ENCODE measurements around the gene SAE1. TPM values are rescaled to one million over a fixed set of nuclear protein-coding genes. Genes with fewer than 3 reads are reported as not detected.

Gene SAE1
- total RNA-seq, 1 donor from 2014 or later = 114 TPM

- no peak for TF ChIP-seq CTCF (IDR thresholded peaks at IDR 0.05; ENCODE audit: insufficient read depth, low read length, poor library complexity, severe bottlenecking)
- no peaks in the 10 kb centered on the region for H3K36me3 ChIP-seq (ENCODE audit: control insufficient read depth, insufficient read depth, low read length)
- DNase-seq (ENCODE audit: low read depth) = peak; percentile 67
- H3K4me3 ChIP-seq (ENCODE audit: low read depth, low read length) = no peak overlapping the region
- H3K27me3 ChIP-seq (ENCODE audit: control insufficient read depth, insufficient read depth, low read length) = no peaks in the 10 kb centered on the region
Observed at GRCh38 chr19:47190167-47190727, 59.6 kb downstream of the SAE1 start.

GRCh38 chr19:47195434-47195833 is 64.8 kb downstream of the SAE1 start:
- no peak for DNase-seq (ENCODE audit: low read depth)
- H3K36me3 ChIP-seq (ENCODE audit: control insufficient read depth, insufficient read depth, low read length) = peaks cover 1% of the 10 kb centered on the region
- no peak overlapping the region for H3K4me3 ChIP-seq (ENCODE audit: low read depth, low read length)
- no peaks in the 10 kb centered on the region for H3K27me3 ChIP-seq (ENCODE audit: control insufficient read depth, insufficient read depth, low read length)
- TF ChIP-seq CTCF (IDR thresholded peaks at IDR 0.05; ENCODE audit: insufficient read depth, low read length, poor library complexity, severe bottlenecking) = no peak

- no peak for TF ChIP-seq CTCF (IDR thresholded peaks at IDR 0.05; ENCODE audit: insufficient read depth, low read length, poor library complexity, severe bottlenecking)
- Histone ChIP-seq H3K36me3 (ENCODE audit: control insufficient read depth, insufficient read depth, low read length) (peaks cover 1% of the 10 kb centered on the region), H3K4me3 (ENCODE audit: low read depth, low read length) (no peak overlapping the region), H3K27me3 (ENCODE audit: control insufficient read depth, insufficient read depth, low read length) (no peaks in the 10 kb centered on the region)
- no peak for DNase-seq (ENCODE audit: low read depth)
Observed at GRCh38 chr19:47197141-47197540, 66.5 kb downstream of the SAE1 start.

GRCh38 chr19:47200530-47200929 is 69.9 kb downstream of the SAE1 start:
- no peaks in the 10 kb centered on the region for H3K27me3 ChIP-seq (ENCODE audit: control insufficient read depth, insufficient read depth, low read length)
- no peak overlapping the region for H3K4me3 ChIP-seq (ENCODE audit: low read depth, low read length)
- H3K36me3 ChIP-seq (ENCODE audit: control insufficient read depth, insufficient read depth, low read length) = peaks cover 1% of the 10 kb centered on the region
- no peak for DNase-seq (ENCODE audit: low read depth)
- TF ChIP-seq CTCF (IDR thresholded peaks at IDR 0.05; ENCODE audit: insufficient read depth, low read length, poor library complexity, severe bottlenecking) = no peak

DNA sequence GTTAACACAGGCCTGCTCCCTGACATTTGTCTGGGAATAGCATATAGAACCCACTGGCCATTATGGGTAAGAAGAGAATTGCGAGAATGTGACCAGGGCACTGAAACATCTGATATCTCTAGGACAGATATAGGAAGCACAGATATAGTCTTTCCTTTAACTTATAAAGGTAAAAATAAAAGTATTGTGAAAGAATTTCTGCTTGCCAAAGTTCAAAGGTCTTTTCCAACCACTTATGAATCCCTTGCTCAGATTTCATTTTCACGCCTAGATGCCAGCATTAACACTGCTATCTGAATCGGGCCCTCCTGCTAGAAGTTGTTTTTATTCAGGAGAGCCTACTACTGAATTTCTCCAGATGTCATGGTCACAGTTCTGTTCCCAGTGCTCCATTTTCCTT is 72.6 kb downstream of the SAE1 start:
- no peak for DNase-seq (ENCODE audit: low read depth)
- H3K27me3 ChIP-seq (ENCODE audit: control insufficient read depth, insufficient read depth, low read length) = no peaks in the 10 kb centered on the region
- peaks cover 2% of the 10 kb centered on the region for H3K36me3 ChIP-seq (ENCODE audit: control insufficient read depth, insufficient read depth, low read length)
- H3K4me3 ChIP-seq (ENCODE audit: low read depth, low read length) = no peak overlapping the region
- no peak for TF ChIP-seq CTCF (IDR thresholded peaks at IDR 0.05; ENCODE audit: insufficient read depth, low read length, poor library complexity, severe bottlenecking)
